K562 (cell line): ENCODE results near the gene MBD3. TPM values are rescaled to one million over a fixed set of nuclear protein-coding genes. Genes with fewer than 3 reads are reported as not detected.

Source experiments
- ATF2 ChIP-seq: sonication (generic); formaldehyde crosslinking; IDR thresholded peaks from 2 replicates; pipeline ENCODE4 v1.8.1; 2022; ENCODE audit warnings: missing genetic modification reagents
- BCL6 ChIP-seq: fragments of 250-450 bp; sonication (Bioruptor Pico); IDR thresholded peaks from 2 replicates; pipeline ENCODE4 v1.4.0; 2020
- CBX1 ChIP-seq: sonication (generic); IDR thresholded peaks from 2 replicates; pipeline ENCODE4 v1.6.1; 2016; ENCODE audit warnings: antibody characterized with exemption, low read depth, mild to moderate bottlenecking
- CHAMP1 ChIP-seq: fragments of 450-650 bp; IDR thresholded peaks from 2 replicates; pipeline ENCODE4 v1.6.1; 2016; ENCODE audit warnings: mild to moderate bottlenecking
- ELK3 ChIP-seq: fragments of 450-650 bp; formaldehyde crosslinking; IDR thresholded peaks from 2 replicates; pipeline ENCODE4 v1.4.0; 2020; ENCODE audit warnings: mild to moderate bottlenecking
- ETS1 ChIP-seq: conservative IDR thresholded peaks from 2 replicates; pipeline ENCODE4 v1.6.1; 2011; ENCODE audit warnings: low read depth, mild to moderate bottlenecking, low read length; ENCODE audit not compliant: control insufficient read depth
- GTF2A2 ChIP-seq: IDR thresholded peaks from 2 replicates; pipeline ENCODE4 v1.6.1; 2016; ENCODE audit warnings: mild to moderate bottlenecking, missing genetic modification characterization, missing compliant biosample characterization
- MIER1 ChIP-seq: fragments of 450-650 bp; IDR thresholded peaks from 2 replicates; pipeline ENCODE4 v1.6.1; 2016; ENCODE audit warnings: antibody characterized with exemption, mild to moderate bottlenecking, low read depth
- MNT ChIP-seq, 2 experiments: fragments of 450-650 bp; conservative IDR thresholded peaks; 2 replicates each; pipeline ENCODE4 v1.6.1; 2017; ENCODE audit warnings: mild to moderate bottlenecking in 2 of 2, moderate library complexity in 2 of 2
- NCOA2 ChIP-seq, 2 experiments: fragments of 450-650 bp; IDR thresholded peaks; 2 replicates each; pipeline ENCODE4 v1.6.1; 2018; ENCODE audit warnings: mild to moderate bottlenecking in 2 of 2, moderate library complexity in 1 of 2; ENCODE audit not compliant: partially characterized antibody in 2 of 2
- NFATC3 ChIP-seq: fragments of 450-650 bp; IDR thresholded peaks from 2 replicates; pipeline ENCODE4 v1.6.1; 2017; ENCODE audit warnings: mild to moderate bottlenecking
- NFIX ChIP-seq: fragments of 250-450 bp; sonication (Bioruptor Pico); IDR thresholded peaks from 2 replicates; pipeline ENCODE4 v1.4.0; 2020; ENCODE audit warnings: low read depth, mild to moderate bottlenecking, moderate library complexity
- PRMT5 ChIP-seq: sonication (generic); formaldehyde crosslinking; IDR thresholded peaks from 2 replicates; pipeline ENCODE4 v1.5.0; 2020; ENCODE audit warnings: missing genetic modification reagents
- RCOR1 ChIP-seq, 2 experiments: IDR thresholded peaks; 2 replicates each; pipeline ENCODE4 v1.6.1; 2012; ENCODE audit warnings: low read depth in 2 of 2, low read length in 2 of 2, borderline replicate concordance in 1 of 2, improper control_type of control experiment in 1 of 2
- ZBTB34 ChIP-seq: fragments of 250-450 bp; sonication (Bioruptor Pico); IDR thresholded peaks from 2 replicates; pipeline ENCODE4 v1.8.0; 2021; ENCODE audit warnings: mild to moderate bottlenecking, moderate library complexity
- ZBTB8A ChIP-seq: fragments of 450-650 bp; IDR thresholded peaks from 2 replicates; pipeline ENCODE4 v1.6.1; 2018; ENCODE audit warnings: mild to moderate bottlenecking, moderate library complexity; ENCODE audit not compliant: partially characterized antibody
- ZFP1 ChIP-seq: fragments of 450-650 bp; formaldehyde crosslinking; IDR thresholded peaks from 2 replicates; pipeline ENCODE4 v1.4.0; 2020; ENCODE audit warnings: mild to moderate bottlenecking, mixed read lengths
- polyA plus RNA-seq, 8 experiments: library from polyadenylated mRNA; depleted of rRNA in 4 of 8; stranded (reverse) in 5 of 8; unstranded in 3 of 8; fragments of >200 nt; fragmentation: Nextera tagmentation in 2 of 8; fragmentation: Illumina TruSeq in 1 of 8; extraction: Ambion mirVana in 2 of 8; extraction: Trizol in 1 of 8; gene quantifications; 2 replicates each; pipeline versions ENCODE4 v1.2.1 to v1.2.3, GENCODE V29; 2011 to 2014; ENCODE audit warnings: inconsistent platforms in 1 of 8, missing spikeins in 1 of 8
- total RNA-seq, 7 experiments: library from RNA; depleted of rRNA in 6 of 7; stranded (reverse); fragments of >200 nt in 6 of 7; fragmentation: Illumina TruSeq in 2 of 7; extraction: Trizol in 2 of 7; gene quantifications; 2 replicates each; pipeline versions ENCODE4 v1.2.1 to v1.2.3, GENCODE V29; 2011 to 2021; ENCODE audit warnings: low replicate concordance in 1 of 7

MBD3 gene
- total and polyA plus RNA-seq, 9 of the 15 experiments (the other 6 are each of a cell fraction or from before 2014, with no cell fraction given) = 0.24 to 137 (median 30.9) TPM

GRCh38 chr19:1592024-1592754 is 476 bp downstream of the MBD3 start (continued):
- TF ChIP-seq ZBTB8A = no peak
- no peak for TF ChIP-seq MIER1
- no peak for TF ChIP-seq ATF2 (CRISPR knock-in tag)
- no peak for TF ChIP-seq NFATC3
- no peak for TF ChIP-seq NFIX (CRISPR knock-in tag)
- TF ChIP-seq BCL6 (CRISPR knock-in tag) = no peak
- TF ChIP-seq ZFP1 (CRISPR knock-in tag) = no peak
- no peak for TF ChIP-seq CHAMP1
- TF ChIP-seq ELK3 (CRISPR knock-in tag) = no peak
- TF ChIP-seq ETS1 = peak; percentile 41; the same call in 1 of the 2 replicates
- TF ChIP-seq MNT (conservative IDR thresholded peaks at IDR 0.05) = peak; percentile 48 to 84; a peak in 3 of 4 replicates
- peak; percentile 90 for TF ChIP-seq CBX1
- no peak for TF ChIP-seq ZBTB34
- TF ChIP-seq PRMT5 (CRISPR knock-in tag) = no peak
- TF ChIP-seq GTF2A2 = no peak
- no peak for TF ChIP-seq RCOR1 (IDR thresholded peaks at IDR 0.05; ENCODE audit: borderline replicate concordance in 1 of 2, low read depth in 2 of 2, low read length in 2 of 2)
- no peak for TF ChIP-seq NCOA2 (IDR thresholded peaks at IDR 0.05; ENCODE audit: partially characterized antibody in 2 of 2)
